ENCODE measurements around the gene AFAP1L2.

The AFAP1L2 gene

DNA sequence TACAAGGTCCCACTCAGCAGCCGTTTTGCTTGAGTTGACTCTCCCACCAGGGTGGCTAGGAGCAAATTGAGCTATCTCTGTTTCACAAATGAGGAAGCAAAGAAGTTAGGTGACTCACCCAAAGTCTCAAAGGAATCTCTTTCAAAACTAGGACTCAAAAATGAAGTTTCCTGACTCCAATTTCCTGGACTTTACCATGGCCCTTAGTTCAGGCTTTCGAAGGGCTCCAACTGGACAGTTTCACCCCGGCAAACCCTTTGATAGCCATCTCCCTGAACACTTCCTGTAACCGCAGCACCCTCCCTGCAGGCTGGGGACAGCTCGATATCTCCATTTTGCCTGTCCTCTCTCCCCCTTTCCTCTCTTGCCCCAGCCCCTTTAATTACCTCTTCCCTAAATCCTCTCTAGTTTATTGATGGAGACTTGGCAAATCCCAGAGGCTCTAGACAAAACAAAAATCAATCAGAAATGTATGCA lies 4.7 kb upstream of the AFAP1L2 start:
- DNase-seq: no peak

DNA sequence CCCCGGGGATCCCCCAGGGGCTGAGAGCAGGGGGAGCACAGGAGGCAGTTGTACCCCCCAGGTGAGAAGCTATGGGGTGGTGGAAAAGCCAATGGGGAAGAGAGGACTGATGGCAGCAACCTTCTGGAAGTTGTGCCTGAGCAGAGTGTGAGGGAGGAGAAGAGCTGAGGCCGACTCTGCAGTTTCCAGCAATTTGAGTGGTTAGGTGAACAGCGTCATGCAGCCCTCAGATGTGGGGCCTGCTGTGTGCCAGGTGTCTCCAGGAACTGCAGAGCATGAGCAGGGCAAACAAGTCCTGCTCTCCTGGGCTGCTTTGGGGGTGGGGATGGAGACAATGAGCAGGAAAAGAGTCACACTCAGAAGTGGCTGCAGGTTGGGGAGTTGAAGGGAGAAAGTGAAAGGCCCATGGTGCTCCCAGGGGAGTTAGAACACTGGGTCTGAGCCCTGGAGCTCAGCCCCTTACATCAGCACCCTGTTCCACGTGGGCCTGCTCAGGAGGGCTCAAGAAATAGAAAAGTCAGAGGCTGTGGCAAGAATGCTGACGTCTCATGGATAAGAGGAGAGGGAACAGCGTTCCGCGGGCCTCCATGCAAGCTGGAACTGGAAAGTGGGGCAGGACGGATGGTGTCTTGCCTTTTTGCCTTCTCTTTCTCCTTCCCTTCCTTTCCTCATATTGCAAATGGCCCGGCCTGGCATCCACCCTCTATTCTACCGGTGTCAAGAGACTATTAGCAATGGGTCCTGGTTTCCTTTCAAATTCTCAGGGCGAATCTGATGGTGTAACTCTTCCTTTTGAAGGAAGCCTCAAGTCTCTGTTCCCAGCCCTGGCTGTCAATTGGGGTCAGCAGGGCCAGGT lies 4.0 kb upstream of the AFAP1L2 start:
- DNase-seq: no peak

DNA sequence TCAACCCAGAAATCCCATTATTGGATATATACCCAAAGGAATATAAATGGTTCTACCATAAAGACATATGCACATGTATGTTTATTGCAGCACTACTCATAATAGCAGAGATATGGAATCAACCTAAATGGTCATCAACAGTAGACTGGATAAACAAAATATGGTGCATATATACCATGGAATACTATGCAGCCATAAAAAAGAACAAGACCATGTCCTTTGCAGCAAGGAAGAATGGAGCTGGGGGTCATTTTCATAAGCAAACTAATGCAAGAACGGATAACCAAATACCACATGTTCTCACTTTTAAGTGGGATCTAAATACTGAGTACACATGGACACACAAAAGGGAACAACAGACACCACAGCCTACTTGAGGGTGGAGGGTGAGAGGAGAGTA lies 2.2 kb upstream of the AFAP1L2 start:
- no peak for DNase-seq

DNA sequence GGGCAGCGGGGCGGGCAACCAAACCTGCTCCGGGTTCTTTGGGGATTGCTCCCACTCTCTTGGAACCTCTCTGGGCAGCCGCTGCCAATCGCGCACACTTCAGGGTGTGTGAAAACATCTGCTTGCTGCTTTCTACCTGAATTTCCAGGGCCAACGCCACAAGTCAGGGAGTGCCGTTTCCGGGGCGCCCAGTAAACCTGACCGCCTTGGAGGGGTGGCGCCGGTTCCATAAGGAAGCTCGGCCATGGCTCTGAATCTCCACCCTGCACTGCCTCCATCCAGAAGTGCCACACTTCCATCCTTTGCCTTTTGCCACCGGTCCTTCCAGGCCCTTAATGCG lies 679 bp upstream of the AFAP1L2 start:
- no peak for DNase-seq

DNA sequence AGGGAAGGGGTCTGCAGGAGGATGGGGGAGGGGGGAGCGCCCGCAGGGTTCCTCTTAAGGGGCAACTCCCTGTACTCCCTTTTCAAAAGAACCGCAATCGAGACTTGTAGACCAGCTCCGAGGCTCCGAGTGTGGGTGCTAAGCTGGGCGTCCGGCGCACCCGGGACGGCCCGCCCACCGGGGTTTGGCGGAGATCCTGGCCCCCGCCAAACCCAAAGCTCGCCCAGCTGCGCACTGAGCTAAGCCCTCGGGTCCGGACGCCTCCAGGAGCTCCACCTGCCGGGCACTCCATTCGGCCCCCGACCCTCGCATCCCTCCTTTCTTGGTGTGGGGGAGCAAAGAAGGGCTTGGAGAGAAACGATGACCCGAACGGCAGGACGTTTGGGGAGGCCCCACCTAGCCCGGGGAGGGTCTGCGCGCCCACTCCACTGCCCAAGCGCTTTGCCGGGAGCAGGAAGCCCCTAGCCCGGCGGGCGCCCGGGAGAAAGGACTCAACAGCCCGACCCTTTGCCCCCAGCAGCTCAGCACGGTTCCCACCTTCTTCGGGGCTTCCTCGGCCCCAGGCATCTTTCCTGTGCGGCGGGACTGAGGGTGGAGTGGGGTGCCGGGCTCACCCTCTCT lies 651 bp downstream of the AFAP1L2 start:
- DNase-seq: no peak

DNA sequence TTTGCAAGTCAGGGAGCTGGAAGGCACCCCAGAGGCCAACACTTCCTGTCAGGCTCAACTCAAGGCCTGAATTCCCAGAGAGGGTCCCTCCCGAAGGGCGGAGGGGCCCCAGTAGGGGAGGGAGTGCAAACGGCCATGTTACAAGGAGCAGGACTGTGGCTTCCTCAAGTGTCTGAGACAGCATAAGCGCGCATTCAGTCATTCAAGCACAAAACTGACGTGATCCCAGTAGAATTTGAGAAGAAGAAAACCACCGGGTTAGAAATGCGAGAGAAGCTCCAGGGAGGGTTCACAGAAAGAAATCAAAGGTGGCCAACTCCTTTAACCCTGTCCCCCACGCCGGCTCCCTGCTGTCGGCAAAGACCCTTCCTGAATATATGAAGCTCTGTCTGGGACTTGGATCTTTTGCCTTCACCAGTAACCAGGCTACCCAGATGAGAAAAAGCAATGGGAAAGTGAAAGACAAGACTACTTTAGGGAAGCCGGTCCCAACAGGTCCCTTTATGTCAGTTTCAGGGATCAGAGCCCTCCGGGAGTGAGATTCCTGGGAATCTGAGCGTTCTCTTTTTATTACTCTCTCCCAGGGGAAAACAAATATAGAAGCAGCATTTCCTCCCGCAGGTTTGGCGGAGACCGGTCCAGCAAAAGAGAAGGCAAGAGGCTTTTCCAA lies 1.3 kb downstream of the AFAP1L2 start:
- no peak for DNase-seq

DNA sequence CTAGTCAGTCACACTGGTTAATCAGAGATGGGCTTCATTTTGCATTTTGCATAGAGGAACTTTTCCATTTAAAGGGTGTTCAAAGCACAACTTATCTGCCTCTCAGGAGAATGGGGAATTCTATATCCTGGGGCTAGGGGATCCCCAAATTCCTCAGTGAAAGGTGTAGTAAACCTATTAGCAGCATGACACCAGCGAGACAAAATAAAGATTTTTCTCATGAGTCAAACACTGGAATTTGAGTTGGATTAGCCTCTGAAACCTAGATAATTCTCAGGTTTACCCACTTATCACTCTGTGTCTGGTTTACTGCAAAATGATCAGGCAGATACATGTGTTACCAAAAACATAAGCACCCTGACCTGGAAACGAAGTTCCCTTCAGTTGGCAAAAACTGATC lies 2.1 kb downstream of the AFAP1L2 start:
- DNase-seq: no peak

DNA sequence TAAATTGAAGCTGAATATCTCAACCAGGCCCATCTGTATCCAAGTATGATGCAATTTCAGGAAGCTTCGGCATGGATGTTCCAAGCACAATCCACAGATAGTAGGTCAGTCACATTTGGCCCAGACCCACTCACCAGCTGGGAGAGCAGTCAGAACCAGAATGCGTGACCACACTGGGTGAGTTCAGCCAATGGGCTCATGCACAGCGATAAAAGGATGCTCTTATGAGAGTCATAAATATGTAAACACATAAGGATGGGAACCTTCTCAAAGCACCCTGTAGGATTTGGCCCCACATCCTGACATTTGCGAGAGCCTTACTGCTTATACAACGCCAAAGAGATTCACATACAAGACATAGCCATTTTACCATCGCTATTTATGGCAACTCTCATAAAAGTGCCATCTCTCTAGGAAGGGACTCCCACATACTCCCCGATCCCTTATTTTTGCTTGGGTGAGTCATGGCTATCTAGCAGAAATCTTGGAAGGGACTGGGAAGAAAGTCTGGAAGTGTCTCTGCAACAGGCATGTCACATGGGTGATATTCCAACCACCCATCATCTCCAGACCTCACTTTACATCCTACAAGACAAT lies 3.0 kb downstream of the AFAP1L2 start:
- DNase-seq: no peak

DNA sequence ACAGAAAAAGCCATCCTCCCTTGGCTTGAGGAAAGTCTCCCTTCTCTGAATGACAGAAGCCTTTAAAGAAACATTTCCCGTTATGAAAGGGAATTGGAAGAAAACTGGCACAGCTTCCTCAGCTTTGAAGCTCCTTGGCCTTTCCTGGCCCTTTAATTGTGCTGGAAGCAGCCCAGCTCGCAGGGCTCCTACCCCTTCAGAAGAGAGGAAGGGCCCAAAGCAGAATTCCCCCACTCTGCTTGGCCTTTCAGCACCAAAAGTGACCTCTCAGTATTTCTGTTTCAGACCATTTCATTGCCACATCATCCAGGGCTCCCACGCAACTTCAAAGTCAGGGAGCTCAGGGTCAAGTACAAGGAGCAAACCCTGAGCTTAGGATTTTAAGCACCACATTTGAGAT lies 4.2 kb downstream of the AFAP1L2 start:
- no peak for DNase-seq

DNA sequence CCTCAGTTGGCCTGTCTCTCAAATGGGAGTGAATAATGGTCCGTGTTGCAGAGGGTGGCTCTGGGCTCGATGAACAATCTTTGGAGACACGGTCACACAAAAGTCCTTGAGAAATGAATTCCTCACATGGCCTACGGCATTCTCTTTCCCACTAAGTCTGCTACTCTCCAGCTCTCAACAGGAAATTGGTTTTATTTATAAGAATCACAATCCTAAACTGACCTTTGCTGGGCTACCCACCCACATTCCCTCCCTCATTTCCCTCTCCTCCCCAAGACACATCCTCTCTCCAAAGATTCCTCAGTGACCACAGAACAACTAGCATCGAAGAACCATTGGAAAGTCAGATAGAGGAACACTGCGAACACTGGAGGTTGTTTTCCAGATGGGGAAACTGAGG lies 4.7 kb downstream of the AFAP1L2 start:
- no peak for DNase-seq

DNA sequence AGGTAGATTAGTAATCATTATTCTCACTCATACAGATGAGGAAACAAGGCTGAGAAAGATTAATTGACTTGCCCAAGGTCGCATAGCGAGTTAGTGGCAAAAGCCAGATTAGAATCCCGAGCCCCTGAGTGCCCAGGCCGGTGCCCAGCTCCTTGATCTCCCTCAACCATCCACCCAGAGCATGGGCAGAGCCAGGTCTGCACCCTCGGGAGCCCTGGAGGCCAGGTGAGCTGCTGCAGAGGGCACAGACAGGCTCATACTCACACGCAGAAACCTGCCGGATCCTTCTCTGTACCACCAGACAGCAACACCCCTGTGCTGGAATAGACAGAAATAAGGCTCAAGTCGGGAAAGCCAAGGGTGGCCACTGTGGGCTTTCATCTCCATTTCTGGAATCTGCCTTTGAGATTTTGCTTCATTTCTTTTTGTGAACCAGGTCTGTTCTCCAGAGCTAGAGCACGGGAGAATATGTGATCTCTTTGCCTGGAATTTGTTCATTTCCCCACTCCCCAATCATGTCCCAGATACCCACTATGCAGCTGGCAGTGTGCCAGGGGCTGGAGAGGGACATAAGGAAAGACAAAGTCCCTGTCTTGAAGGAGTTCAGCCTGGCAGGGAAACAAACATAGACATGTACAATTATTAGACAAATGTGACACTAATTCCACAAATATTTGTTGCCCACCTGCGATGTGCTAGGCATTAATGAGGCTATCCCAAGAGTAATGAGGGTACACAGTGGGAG lies 5.5 kb downstream of the AFAP1L2 start:
- DNase-seq: no peak

DNA sequence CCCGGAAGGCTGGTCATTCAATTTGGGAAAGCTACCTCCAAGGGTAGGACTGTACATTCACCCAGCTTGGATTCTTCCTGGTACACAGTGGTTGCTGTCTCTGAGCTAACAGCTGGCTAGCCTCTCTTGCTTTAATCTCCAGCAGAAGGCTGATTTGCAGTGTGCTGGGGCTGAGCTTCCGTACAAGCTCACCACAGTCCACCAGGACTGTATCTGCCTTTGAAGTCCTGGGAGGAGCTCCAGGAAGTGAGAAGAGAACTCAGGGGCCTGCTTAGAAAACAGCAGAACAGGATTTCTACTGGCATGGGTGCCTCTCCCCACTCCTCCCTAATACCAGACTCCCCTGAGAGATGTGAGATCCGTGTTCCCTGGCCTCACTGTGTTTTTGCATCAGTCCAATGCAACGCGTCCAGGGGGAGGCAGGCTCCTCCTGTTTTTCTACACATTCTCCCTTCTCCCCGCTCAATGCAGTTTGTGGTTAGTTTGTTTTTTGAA lies 6.6 kb downstream of the AFAP1L2 start:
- no peak for DNase-seq

DNA sequence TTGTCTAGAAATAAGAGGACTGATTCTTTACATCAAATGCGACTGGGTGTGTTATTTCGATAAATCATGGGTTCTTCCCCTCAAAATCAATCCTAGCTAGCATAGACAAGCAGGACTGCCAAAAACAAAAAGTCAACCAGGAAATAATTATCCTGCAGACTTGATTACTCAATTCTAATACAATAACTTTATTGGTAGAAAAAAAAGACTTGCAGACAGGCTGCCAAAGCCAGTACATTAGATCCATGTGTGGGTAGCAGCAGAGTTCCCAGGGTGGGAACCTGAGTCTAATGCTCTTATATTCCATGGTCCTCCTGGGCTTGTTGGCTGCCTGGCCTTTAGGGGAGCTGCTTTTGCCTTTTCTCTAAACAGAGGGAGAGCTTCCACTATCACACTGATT lies 7.8 kb downstream of the AFAP1L2 start:
- no peak for DNase-seq

DNA sequence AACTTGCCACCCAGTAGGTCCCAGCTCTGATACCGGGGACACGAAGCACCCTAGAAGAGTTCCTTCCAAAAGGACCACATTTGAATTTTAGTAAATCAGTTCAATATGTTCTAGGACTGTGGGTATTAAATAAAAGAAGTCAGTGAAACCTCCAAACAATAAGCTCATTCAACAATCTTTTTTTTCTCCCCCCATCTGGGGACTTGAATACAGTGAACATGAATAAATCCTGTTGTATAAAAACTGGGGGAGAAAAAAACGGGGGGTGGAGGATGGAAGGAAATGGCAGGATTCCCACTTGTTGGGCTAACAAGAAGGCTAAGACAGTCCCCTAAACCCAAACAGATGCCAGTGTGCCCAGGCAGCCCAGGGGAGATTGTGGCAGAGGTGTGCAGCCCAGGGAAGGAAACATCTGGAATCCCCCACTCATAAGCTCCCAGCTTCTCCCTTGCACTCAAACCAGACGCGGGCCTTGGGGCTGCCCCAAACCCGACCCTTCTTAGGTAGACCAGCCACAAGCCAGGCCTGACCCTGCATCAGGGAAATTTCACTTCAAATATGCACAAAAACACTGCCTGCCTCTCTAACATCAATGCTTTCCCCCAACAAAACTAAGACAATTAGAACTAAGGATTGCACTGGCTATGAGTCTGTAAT lies 8.8 kb downstream of the AFAP1L2 start:
- DNase-seq: no peak

DNA sequence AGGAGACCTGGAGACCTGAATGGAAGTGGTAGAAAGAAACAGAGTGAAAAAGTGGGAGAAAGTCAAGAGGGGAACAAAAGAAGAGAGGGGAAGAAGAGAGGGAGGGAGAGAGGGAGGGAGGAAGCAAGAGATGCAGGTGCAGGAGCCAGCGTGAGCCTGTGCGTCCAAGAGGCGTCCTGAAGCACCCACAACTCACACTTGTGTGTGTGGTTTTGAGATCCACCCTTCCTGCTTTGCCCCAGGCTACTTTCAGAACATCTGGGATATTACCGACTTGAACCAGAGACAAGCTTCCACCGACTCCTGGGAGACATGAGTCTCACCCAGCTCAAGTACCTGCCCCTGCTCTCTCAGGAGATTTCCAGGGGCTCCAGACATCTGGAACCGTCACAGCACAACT lies 9.8 kb downstream of the AFAP1L2 start:
- DNase-seq: no peak

DNA sequence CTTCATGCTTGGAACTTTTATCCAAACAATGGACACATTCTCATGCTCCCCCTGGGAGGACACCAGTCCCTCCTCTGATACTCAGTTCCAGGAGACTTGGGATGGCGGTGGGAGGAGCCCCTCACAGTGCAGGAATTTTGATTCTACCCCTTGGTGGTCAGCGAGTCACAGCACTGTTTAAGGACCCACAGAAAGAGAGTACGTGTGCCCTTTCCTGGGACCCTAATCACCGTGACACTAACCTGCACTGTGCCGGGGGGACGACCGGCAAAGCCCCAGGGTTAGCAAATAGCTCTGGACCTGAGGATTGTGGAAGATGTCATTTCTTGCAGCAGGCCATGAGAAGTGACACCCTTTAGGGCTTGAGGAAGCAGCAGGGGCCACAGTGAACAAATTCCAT lies 10.4 kb downstream of the AFAP1L2 start:
- DNase-seq: no peak

DNA sequence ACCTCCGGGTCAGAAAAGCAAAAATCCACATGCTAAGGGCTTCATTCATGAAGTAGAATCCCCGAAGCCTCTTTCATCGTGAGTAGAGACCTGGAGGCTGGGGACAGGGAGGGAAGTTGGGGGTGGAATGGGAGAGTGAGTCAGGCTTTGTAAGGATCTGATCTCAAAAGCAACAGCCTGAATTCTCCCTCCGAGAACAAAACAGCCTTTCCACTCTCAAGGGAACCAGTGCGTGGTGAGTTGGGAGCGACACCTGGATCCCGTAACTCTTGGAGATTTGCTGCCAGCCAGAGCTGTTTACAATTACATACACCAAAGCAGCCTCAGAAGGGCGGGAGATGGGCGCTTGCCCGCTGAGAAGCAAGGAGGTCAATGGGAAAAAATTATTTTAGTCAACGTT lies 10.8 kb downstream of the AFAP1L2 start:
- no peak for DNase-seq

DNA sequence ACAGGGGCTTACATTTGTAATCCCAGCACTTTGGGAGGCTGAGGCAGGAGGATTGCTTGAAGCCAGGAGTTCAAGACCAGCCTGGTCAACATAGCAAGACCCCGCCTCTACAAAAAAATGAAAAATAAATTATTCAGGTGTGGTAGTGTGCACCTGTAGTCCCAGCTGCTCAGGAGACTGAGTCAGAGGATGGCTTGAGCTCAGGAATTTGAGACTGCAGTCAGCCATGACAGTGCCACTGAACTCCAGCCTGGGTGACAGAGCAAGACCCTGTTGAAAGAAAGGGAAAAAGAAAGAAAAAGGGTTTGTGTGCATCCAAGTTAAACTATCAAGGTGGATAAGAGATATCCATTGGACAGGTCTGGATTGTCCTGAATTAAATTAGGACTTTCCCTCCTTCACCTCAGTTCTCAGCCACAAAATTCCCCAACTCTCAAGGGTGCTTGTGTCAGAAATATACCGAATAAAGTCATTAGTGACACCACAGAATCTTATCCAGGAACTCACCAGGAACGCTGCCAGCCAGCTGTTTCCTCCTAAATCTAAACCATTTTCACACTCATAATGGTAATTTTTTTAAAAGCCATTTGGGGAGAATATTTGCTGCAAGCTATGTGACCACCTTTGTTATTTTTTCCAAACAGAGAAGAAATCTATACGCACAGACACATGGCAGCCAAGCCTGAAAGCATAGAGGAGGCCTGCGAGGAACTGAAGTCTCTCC lies 12.0 kb downstream of the AFAP1L2 start:
- DNase-seq: no peak

DNA sequence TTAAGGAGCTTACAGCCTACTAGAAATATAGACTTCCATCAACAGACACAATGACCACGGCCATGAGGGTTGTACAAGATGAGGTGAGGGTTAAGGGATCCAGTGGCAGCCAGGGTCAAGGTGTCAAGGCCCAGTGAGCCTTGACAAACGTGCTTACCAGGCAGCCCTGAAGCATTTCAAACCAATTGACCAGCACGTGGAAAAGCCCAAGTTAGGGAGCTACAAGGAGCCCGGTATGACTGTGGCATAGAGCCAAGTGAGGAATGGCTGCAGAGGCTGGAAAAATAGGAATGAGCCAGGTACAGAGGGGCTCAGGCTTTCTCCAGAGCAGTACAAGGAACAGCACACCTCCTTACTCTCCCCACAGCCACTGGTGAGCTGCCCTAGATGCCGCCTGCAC lies 12.7 kb downstream of the AFAP1L2 start:
- DNase-seq: no peak

DNA sequence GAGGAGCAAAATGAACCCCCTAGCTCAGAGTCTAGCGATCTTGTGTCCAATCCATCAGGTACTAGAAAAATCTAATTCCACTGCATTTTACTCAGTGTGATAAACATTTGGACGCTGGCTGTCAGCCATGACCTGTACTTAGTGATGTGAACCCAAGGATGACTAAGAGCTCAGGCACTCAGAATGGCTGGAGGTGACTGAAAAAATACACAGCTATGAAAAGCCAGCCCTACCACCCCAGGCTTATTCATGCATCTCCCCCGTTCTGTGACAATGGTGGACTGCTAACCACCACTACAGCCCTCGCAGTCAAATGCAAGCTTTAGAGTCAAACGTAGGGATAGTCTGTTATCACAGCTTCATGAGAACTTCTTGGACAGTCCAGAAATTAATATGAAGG lies 14.9 kb downstream of the AFAP1L2 start:
- no peak for DNase-seq

DNA sequence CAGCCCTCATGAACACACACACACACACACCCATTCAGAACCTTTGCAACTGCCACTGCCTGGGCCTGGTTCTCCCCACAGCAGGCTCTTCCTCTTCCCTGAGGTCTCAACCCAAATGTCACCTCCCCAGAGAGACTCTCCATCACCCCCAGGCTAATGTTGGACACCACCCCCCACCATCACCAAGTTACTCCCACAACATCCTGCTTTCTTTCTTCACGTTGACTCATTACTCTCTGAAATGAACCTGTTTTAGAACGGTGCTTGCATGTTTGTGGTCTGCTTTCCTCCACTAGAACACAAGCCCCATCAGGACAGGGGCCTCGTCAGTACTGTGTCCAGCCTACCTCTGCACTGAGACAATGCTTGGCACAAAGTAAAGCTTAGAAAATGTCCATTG lies 16.0 kb downstream of the AFAP1L2 start:
- no peak for DNase-seq

Measured in inflammatory macrophage (primary cell).